C4-2B (cell line): ENCODE measurements around the gene DYNLT4.
"Not testable (repeated sequence)": the region's sequence is repeated elsewhere in the genome, so short reads cannot be mapped to it uniquely, and the experiment has no call there.

Source experiments
- H3K27ac ChIP-seq: fragments of 450-650 bp; 2 replicates; pipeline ENCODE4 v1.5.1; 2017
- CTCF ChIP-seq: fragments of 450-650 bp; conservative IDR thresholded peaks from 2 replicates; pipeline ENCODE4 v1.5.1; 2017; ENCODE audit warnings: mild to moderate bottlenecking
- ZFX ChIP-seq: fragments of 450-650 bp; IDR thresholded peaks from 2 replicates; pipeline ENCODE4 v1.6.1; 2017

The DYNLT4 gene

GRCh38 chr1:44820328-44821239 is 13.4 kb upstream of the DYNLT4 start:
- no peak for TF ChIP-seq CTCF
- H3K27ac ChIP-seq: peak overlapping the region; percentile 94

- peak overlapping the region; percentile 94 for H3K27ac ChIP-seq
- TF ChIP-seq CTCF (no peak), ZFX (no peak)
Observed at GRCh38 chr1:44819608-44820327, 12.6 kb upstream of the DYNLT4 start.

- TF ChIP-seq CTCF (no peak), ZFX (no peak)
- H3K27ac ChIP-seq: peak overlapping the region; percentile 94
Observed at GRCh38 chr1:44819196-44819607, 12.1 kb upstream of the DYNLT4 start.

- TF ChIP-seq CTCF (no peak), ZFX (no peak)
- no peak overlapping the region for H3K27ac ChIP-seq
Observed at GRCh38 chr1:44817771-44818495, 10.8 kb upstream of the DYNLT4 start.

- no peak overlapping the region for H3K27ac ChIP-seq
- no peak for TF ChIP-seq CTCF
- TF ChIP-seq ZFX: no peak
Observed at GRCh38 chr1:44817307-44817706, 10.2 kb upstream of the DYNLT4 start.

GRCh38 chr1:44815926-44816325 is 8.8 kb upstream of the DYNLT4 start:
- not testable (repeated sequence) for H3K27ac ChIP-seq

- H3K27ac ChIP-seq: peak overlapping the region; percentile 76
- no peak for TF ChIP-seq CTCF
- no peak for TF ChIP-seq ZFX
Observed at GRCh38 chr1:44812822-44813543, 5.8 kb upstream of the DYNLT4 start.
